Panc1 (cell line): ENCODE results near the gene ZNF474. TPM values are rescaled to one million over a fixed set of nuclear protein-coding genes. Genes with fewer than 3 reads are reported as not detected.
"Not testable (repeated sequence)": the region's sequence is repeated elsewhere in the genome, so short reads cannot be mapped to it uniquely, and the experiment has no call there.

Source experiments
- ATAC-seq: fragments of 200-7000 bp; cut with Tn5 transposase; 2 replicates; pipeline ENCODE4 v1.9.1; 2020; ENCODE audit warnings: mild to moderate bottlenecking, moderate library complexity
- BruUV-seq: library from RNA; stranded (reverse); fragments of 400-500 nt; replicated peaks from 2 replicates; lab custom pipeline; 2021; lab: Mats Ljungman, UMichigan
- CTCF ChIA-PET: fragments of 300-600 bp; sonication (Branson Sonifier 250); formaldehyde crosslinking; loops from one replicate; lab custom pipeline; 2022; ENCODE audit warnings: antibody characterized with exemption; lab: Charles Lee
- POLR2A ChIA-PET: fragments of 300-600 bp; sonication (Branson Sonifier 250); formaldehyde crosslinking; loops from one replicate; lab custom pipeline; 2022; ENCODE audit warnings: antibody characterized with exemption; lab: Charles Lee
- DNase-seq: peaks from one replicate; pipeline ENCODE4 v3.0.0-alpha.2; 2010; ENCODE audit warnings: low read depth, low spot score
- H3K27ac ChIP-seq: 2 replicates; pipeline ENCODE4 v1.5.1; 2011; ENCODE audit warnings: mild to moderate bottlenecking, low read length, inconsistent platforms
- H3K27me3 ChIP-seq: fragments of 200-500 bp; sonication (Bioruptor generic); 2 replicates; pipeline ENCODE4 v1.6.0; 2014; ENCODE audit warnings: low read length, inconsistent platforms; ENCODE audit not compliant: control insufficient read depth, insufficient read depth
- H3K36me3 ChIP-seq: fragments of 200-500 bp; sonication (Bioruptor generic); 2 replicates; pipeline ENCODE4 v1.5.1; 2014; ENCODE audit warnings: inconsistent platforms, mild to moderate bottlenecking, low read length, moderate library complexity; ENCODE audit not compliant: control insufficient read depth, insufficient read depth
- H3K4me1 ChIP-seq: 2 replicates; pipeline ENCODE4 v1.5.1; 2011; ENCODE audit warnings: inconsistent platforms, mild to moderate bottlenecking, low read length, moderate library complexity; ENCODE audit not compliant: control insufficient read depth, insufficient read depth
- H3K4me3 ChIP-seq, 2 experiments: 2 replicates each; pipeline ENCODE4 v1.5.1; 2011 to 2012; ENCODE audit warnings: low read depth in 2 of 2, low read length in 2 of 2, mild to moderate bottlenecking in 2 of 2, inconsistent platforms in 1 of 2, moderate library complexity in 1 of 2
- H3K9me3 ChIP-seq: fragments of 200-500 bp; sonication (Bioruptor generic); 2 replicates; pipeline ENCODE4 v1.5.1; 2014; ENCODE audit warnings: low read depth, mild to moderate bottlenecking, inconsistent platforms, low read length, moderate library complexity; ENCODE audit not compliant: control insufficient read depth, insufficient read depth
- CTCF ChIP-seq: fragments of 450-650 bp; IDR thresholded peaks from 2 replicates; pipeline ENCODE4 v1.5.1; 2017; ENCODE audit warnings: mild to moderate bottlenecking
- POLR2AphosphoS5 ChIP-seq: IDR thresholded peaks from 2 replicates; pipeline ENCODE4 v1.6.1; 2012; ENCODE audit warnings: mild to moderate bottlenecking, low read depth, low read length, moderate library complexity
- REST ChIP-seq, 2 experiments: IDR thresholded peaks; 2 replicates each; pipeline ENCODE4 v1.6.1; 2011 to 2012; ENCODE audit warnings: low read depth in 2 of 2, control low read depth in 1 of 2, low read length in 1 of 2, mild to moderate bottlenecking in 1 of 2, moderate library complexity in 1 of 2; ENCODE audit not compliant: insufficient read depth in 1 of 2
- SIN3A ChIP-seq: IDR thresholded peaks from 2 replicates; pipeline ENCODE4 v1.6.1; 2012; ENCODE audit warnings: low read depth, mild to moderate bottlenecking, low read length, moderate library complexity, borderline replicate concordance; ENCODE audit not compliant: insufficient read depth
- TCF7L2 ChIP-seq: IDR thresholded peaks from 2 replicates; pipeline ENCODE4 v1.6.1; 2011; ENCODE audit warnings: mild to moderate bottlenecking, low read depth, low read length, inconsistent platforms
- in situ Hi-C: cut with HindIII; loops from 2 replicates; pipeline ENCODE4 v1.10.0; 2016; ENCODE audit warnings: low sequenced_read_pairs, low pct_unique_long_range_greater_than_20kb
- intact Hi-C: fragments of 100-400 bp; cut with micrococcal nuclease; formaldehyde crosslinking; loops from one replicate; pipeline ENCODE4 v1.10.0; 2022; ENCODE audit not compliant: unreplicated experiment
- total RNA-seq: library from RNA; stranded (reverse); gene quantifications from one replicate; pipeline ENCODE4 v1.2.1, GENCODE V29; 2021; ENCODE audit not compliant: unreplicated experiment

The ZNF474 gene
- total RNA-seq, 1 experiment from 2014 or later: not detected

- POLR2A ChIA-PET, H3K4me1 ChIP-seq, H3K9me3 ChIP-seq, DNase-seq, H3K4me3 ChIP-seq, H3K36me3 ChIP-seq, CTCF ChIA-PET, H3K27ac ChIP-seq, in situ Hi-C loops, BruUV-seq, H3K27me3 ChIP-seq, intact Hi-C loops, ATAC-seq: not testable (repeated sequence)
These were observed 35.1 kb upstream of the ZNF474 start for GRCh38 chr5:122094251-122094650.

- in situ Hi-C loops: no loop called here
- Histone ChIP-seq H3K4me3 (no peak overlapping the region), H3K27me3 (no peaks in the 10 kb centered on the region), H3K27ac (no peak overlapping the region), H3K4me1 (no peaks in the 10 kb centered on the region), H3K9me3 (no peaks in the 10 kb centered on the region), H3K36me3 (no peaks in the 10 kb centered on the region)
- intact Hi-C loops: no loop called here
- ATAC-seq (no peak), DNase-seq (no peak)
- BruUV-seq: no TSS peak
- ChIA-PET POLR2A (no interaction called here), CTCF (no interaction called here)
- no peak for TF ChIP-seq TCF7L2
- TF ChIP-seq CTCF: no peak
- no peak for TF ChIP-seq POLR2AphosphoS5
- no peak for TF ChIP-seq REST (IDR thresholded peaks at IDR 0.05; ENCODE audit: insufficient read depth in 1 of 2, low read depth in 2 of 2, low read length in 1 of 2)
- no peak for TF ChIP-seq SIN3A
These were observed 34.2 kb upstream of the ZNF474 start for GRCh38 chr5:122095158-122095557.

- ATAC-seq (no peak), DNase-seq (no peak)
- ChIA-PET POLR2A (no interaction called here), CTCF (interaction anchor here (0.7 kb wide), 1 partner anchor 171 kb away, joined by 3 read pairs; no protein-coding TSS in a partner anchor)
- Histone ChIP-seq H3K36me3 (no peaks in the 10 kb centered on the region), H3K9me3 (no peaks in the 10 kb centered on the region), H3K4me1 (no peaks in the 10 kb centered on the region), H3K27ac (no peak overlapping the region), H3K27me3 (no peaks in the 10 kb centered on the region), H3K4me3 (no peak overlapping the region)
- no TSS peak for BruUV-seq
- no peak for TF ChIP-seq REST (IDR thresholded peaks at IDR 0.05; ENCODE audit: insufficient read depth in 1 of 2, low read depth in 2 of 2, low read length in 1 of 2)
- TF ChIP-seq CTCF: no peak
- no peak for TF ChIP-seq TCF7L2
- TF ChIP-seq SIN3A: no peak
- no peak for TF ChIP-seq POLR2AphosphoS5
- intact Hi-C loops: no loop called here
- in situ Hi-C loops: no loop called here
These were observed 32.0 kb upstream of the ZNF474 start for GRCh38 chr5:122097391-122097790.
